CD4-positive, CD25-positive, alpha-beta regulatory T cell (primary cell): ENCODE data around the gene ALCAM. TPM values are rescaled to one million over a fixed set of nuclear protein-coding genes. Genes with fewer than 3 reads are reported as not detected.

Source experiments
- ATAC-seq, 2 donors: fragments of 150-1000 bp; cut with Tn5 transposase; one replicate each; pipeline ENCODE4 v1.10.0; 2021; ENCODE audit warnings: low read depth in 2 of 2, moderate number of reproducible peaks in 2 of 2, moderate library complexity in 1 of 2
- DNase-seq, 3 donors: peaks; one replicate each; pipeline versions ENCODE4 v3.0.0 to v3.0.0-alpha.2; 2012 to 2022; ENCODE audit warnings: mixed read lengths in 1 of 3
- H3K27ac ChIP-seq: one replicate; pipeline ENCODE4 v1.7.0; 2013; ENCODE audit warnings: mild to moderate bottlenecking, low read length; ENCODE audit not compliant: insufficient read depth, poor library complexity, severe bottlenecking
- H3K27me3 ChIP-seq: one replicate; pipeline ENCODE4 v1.7.0; 2013; ENCODE audit warnings: low read length; ENCODE audit not compliant: control insufficient read depth, insufficient read depth
- H3K36me3 ChIP-seq: one replicate; pipeline ENCODE4 v1.7.0; 2013; ENCODE audit warnings: mild to moderate bottlenecking, low read length, moderate library complexity; ENCODE audit not compliant: control insufficient read depth, insufficient read depth
- H3K4me1 ChIP-seq: 2 replicates; pipeline ENCODE4 v1.7.0; 2013; ENCODE audit warnings: mild to moderate bottlenecking, low read length; ENCODE audit not compliant: insufficient read depth, control insufficient read depth, poor library complexity, severe bottlenecking
- H3K4me3 ChIP-seq: one replicate; pipeline ENCODE4 v1.7.0; 2013; ENCODE audit warnings: low read depth, mild to moderate bottlenecking, low read length, moderate library complexity
- H3K9me3 ChIP-seq, 2 experiments: 1 replicate in 1 of 2; 2 replicates in 1 of 2; pipeline ENCODE4 v1.7.0; 2013; ENCODE audit warnings: low read length in 2 of 2, mild to moderate bottlenecking in 1 of 2, moderate library complexity in 1 of 2; ENCODE audit not compliant: control insufficient read depth in 2 of 2
- H3K27ac Mint-ChIP-seq, 3 donors: one replicate each; pipeline ENCODE4 v1.8.0; 2020 to 2022; ENCODE audit warnings: mild to moderate bottlenecking in 3 of 3, mixed read lengths in 3 of 3, moderate library complexity in 2 of 3
- H3K27me3 Mint-ChIP-seq: one replicate; pipeline ENCODE4 v1.8.0; 2022; ENCODE audit warnings: mild to moderate bottlenecking, mixed read lengths
- H3K36me3 Mint-ChIP-seq: one replicate; pipeline ENCODE4 v1.8.0; 2020; ENCODE audit warnings: mixed read lengths
- H3K4me1 Mint-ChIP-seq, 4 donors: one replicate each; pipeline ENCODE4 v1.8.0; 2020 to 2022; ENCODE audit warnings: mixed read lengths in 4 of 4, mild to moderate bottlenecking in 1 of 4
- H3K4me3 Mint-ChIP-seq, 4 donors: one replicate each; pipeline ENCODE4 v1.8.0; 2020 to 2022; ENCODE audit warnings: mild to moderate bottlenecking in 4 of 4, mixed read lengths in 4 of 4, moderate library complexity in 3 of 4
- H3K9me3 Mint-ChIP-seq, 7 donors: one replicate each; pipeline ENCODE4 v1.8.0; 2020 to 2022; ENCODE audit warnings: mixed read lengths in 7 of 7, mild to moderate bottlenecking in 3 of 7, moderate library complexity in 2 of 7
- polyA plus RNA-seq, 4 donors: library from polyadenylated mRNA; unstranded; fragments of 300-500 nt; fragmentation: Illumina TruSeq; gene quantifications; one replicate each; pipeline ENCODE4 v1.2.3, GENCODE V29; 2021
- total RNA-seq: library from RNA; stranded (reverse); gene quantifications from one replicate; pipeline ENCODE4 v1.2.3, GENCODE V29; 2022

The ALCAM gene
- total and polyA plus RNA-seq, 5 donors from 2014 or later, result 6.1 to 13.2 (median 7.5) TPM

GRCh38 chr3:105515372-105515771 lies 148.7 kb downstream of the ALCAM start:
- Mint-ChIP-seq H3K27ac (no peak overlapping the region), H3K4me1 (peaks cover 0 to 5% (median 4%) of the 10 kb centered on the region in 4 donors), H3K27me3 (no peaks in the 10 kb centered on the region), H3K9me3 (no peaks in the 10 kb centered on the region), H3K36me3 (no peaks in the 10 kb centered on the region), H3K4me3 (no peak overlapping the region)
- ATAC-seq (no peak), DNase-seq (no peak)
- no peaks in the 10 kb centered on the region for H3K4me1 ChIP-seq
- H3K9me3 ChIP-seq, result no peaks in the 10 kb centered on the region
- no peaks in the 10 kb centered on the region for H3K27me3 ChIP-seq
- H3K27ac ChIP-seq, result no peak overlapping the region
- H3K36me3 ChIP-seq, result no peaks in the 10 kb centered on the region
- H3K4me3 ChIP-seq, result no peak overlapping the region

GRCh38 chr3:105516972-105517371 lies 150.3 kb downstream of the ALCAM start:
- no peak for ATAC-seq
- Mint-ChIP-seq H3K4me3 (no peak overlapping the region), H3K4me1 (peaks cover 0 to 5% (median 4%) of the 10 kb centered on the region in 4 donors), H3K9me3 (no peaks in the 10 kb centered on the region), H3K27ac (no peak overlapping the region), H3K36me3 (no peaks in the 10 kb centered on the region), H3K27me3 (no peaks in the 10 kb centered on the region)
- Histone ChIP-seq H3K4me1 (no peaks in the 10 kb centered on the region), H3K27me3 (no peaks in the 10 kb centered on the region), H3K9me3 (no peaks in the 10 kb centered on the region), H3K36me3 (no peaks in the 10 kb centered on the region), H3K4me3 (no peak overlapping the region), H3K27ac (no peak overlapping the region)
- DNase-seq, result no peak

DNA sequence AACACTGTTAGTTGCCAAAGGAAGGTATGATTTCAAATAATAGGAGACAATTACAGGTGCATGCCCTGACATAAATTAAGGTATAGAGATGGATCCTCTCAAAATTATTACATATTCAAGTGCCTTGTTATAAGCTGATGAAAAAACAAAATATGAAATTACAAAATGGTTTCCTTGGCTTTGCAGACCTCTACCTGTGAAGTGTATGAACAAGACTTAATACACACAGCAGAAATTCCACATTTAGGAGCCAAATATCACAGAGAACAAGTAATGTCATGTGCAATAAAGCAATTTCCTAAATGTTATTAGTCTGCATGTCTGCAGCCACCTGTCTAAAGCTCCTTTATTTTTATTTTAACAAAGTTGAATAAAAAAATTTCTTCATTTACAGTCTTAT lies 151.5 kb downstream of the ALCAM start:
- Mint-ChIP-seq H3K27me3 (no peaks in the 10 kb centered on the region), H3K27ac (no peak overlapping the region), H3K4me1 (peaks cover 0 to 5% (median 4%) of the 10 kb centered on the region in 4 donors), H3K9me3 (no peaks in the 10 kb centered on the region), H3K36me3 (no peaks in the 10 kb centered on the region), H3K4me3 (no peak overlapping the region)
- ATAC-seq, result no peak
- DNase-seq, result no peak
- H3K4me1 ChIP-seq, result no peaks in the 10 kb centered on the region
- H3K9me3 ChIP-seq, result no peaks in the 10 kb centered on the region
- H3K27ac ChIP-seq, result no peak overlapping the region
- H3K4me3 ChIP-seq, result no peak overlapping the region
- H3K27me3 ChIP-seq, result no peaks in the 10 kb centered on the region
- no peaks in the 10 kb centered on the region for H3K36me3 ChIP-seq

- Mint-ChIP-seq H3K36me3 (no peaks in the 10 kb centered on the region), H3K4me3 (no peak overlapping the region), H3K27ac (peak overlapping the region in 1 of 3 donors; percentile 39), H3K27me3 (no peaks in the 10 kb centered on the region), H3K4me1 (peaks cover 0 to 5% (median 4%) of the 10 kb centered on the region in 4 donors), H3K9me3 (no peaks in the 10 kb centered on the region)
- Histone ChIP-seq H3K27me3 (no peaks in the 10 kb centered on the region), H3K4me1 (no peaks in the 10 kb centered on the region), H3K9me3 (no peaks in the 10 kb centered on the region), H3K36me3 (no peaks in the 10 kb centered on the region), H3K4me3 (no peak overlapping the region), H3K27ac (no peak overlapping the region)
- DNase-seq, result peak in 2 of 3 donors; percentile 52 to 78
- ATAC-seq, result peak; percentile 48 to 73
Observed at GRCh38 chr3:105518806-105519418, 152.2 kb downstream of the ALCAM start.

GRCh38 chr3:105521770-105522169 lies 155.1 kb downstream of the ALCAM start:
- Histone ChIP-seq H3K9me3 (no peaks in the 10 kb centered on the region), H3K36me3 (no peaks in the 10 kb centered on the region), H3K4me1 (no peaks in the 10 kb centered on the region), H3K27ac (no peak overlapping the region), H3K4me3 (no peak overlapping the region), H3K27me3 (no peaks in the 10 kb centered on the region)
- ATAC-seq (no peak), DNase-seq (no peak)
- Mint-ChIP-seq H3K27ac (no peak overlapping the region), H3K9me3 (no peaks in the 10 kb centered on the region), H3K36me3 (no peaks in the 10 kb centered on the region), H3K27me3 (peaks cover 4% of the 10 kb centered on the region), H3K4me3 (no peak overlapping the region), H3K4me1 (peaks cover 0 to 16% (median 7%) of the 10 kb centered on the region in 4 donors)

DNA sequence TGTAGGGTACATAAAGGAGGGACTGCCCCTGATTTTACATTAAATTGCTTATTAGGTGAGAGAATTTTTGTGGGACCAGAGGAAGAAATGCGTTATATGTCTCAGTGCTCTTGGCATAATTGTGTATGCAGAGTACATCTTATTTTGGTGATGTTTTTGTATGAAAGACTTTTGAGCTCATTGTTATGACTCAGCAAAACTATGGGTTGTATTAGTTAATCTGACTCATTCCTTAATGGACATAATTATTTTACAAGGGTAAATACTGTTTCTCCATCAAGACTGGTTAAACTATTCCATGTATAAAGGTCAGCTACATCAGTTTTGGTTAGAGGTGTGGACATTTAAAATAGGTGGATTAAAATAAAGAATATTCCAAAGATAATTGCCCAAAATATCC lies 156.8 kb downstream of the ALCAM start:
- no peaks in the 10 kb centered on the region for H3K4me1 ChIP-seq
- H3K27me3 ChIP-seq, result no peaks in the 10 kb centered on the region
- Mint-ChIP-seq H3K27ac (no peak overlapping the region), H3K9me3 (no peaks in the 10 kb centered on the region), H3K36me3 (no peaks in the 10 kb centered on the region), H3K27me3 (peaks cover 4% of the 10 kb centered on the region), H3K4me1 (peaks cover 7 to 26% (median 16%) of the 10 kb centered on the region in 4 donors), H3K4me3 (no peak overlapping the region)
- no peak overlapping the region for H3K27ac ChIP-seq
- no peak for DNase-seq
- no peak overlapping the region for H3K4me3 ChIP-seq
- no peaks in the 10 kb centered on the region for H3K9me3 ChIP-seq
- H3K36me3 ChIP-seq, result no peaks in the 10 kb centered on the region
- ATAC-seq, result no peak

- Mint-ChIP-seq H3K27me3 (peaks cover 4% of the 10 kb centered on the region), H3K27ac (peak overlapping the region in 1 of 3 donors; percentile 76)
- H3K27me3 ChIP-seq, result no peaks in the 10 kb centered on the region
Observed at GRCh38 chr3:105525531-105525930, 158.8 kb downstream of the ALCAM start.

More at GRCh38 chr3:105525531-105525930, 158.8 kb downstream of the ALCAM start:
- Histone ChIP-seq H3K27ac (no peak overlapping the region), H3K4me1 (no peaks in the 10 kb centered on the region), H3K9me3 (no peaks in the 10 kb centered on the region), H3K36me3 (no peaks in the 10 kb centered on the region), H3K4me3 (no peak overlapping the region)
- peaks cover 7 to 20% (median 14%) of the 10 kb centered on the region in 4 donors for H3K4me1 Mint-ChIP-seq
- no peak for DNase-seq
- no peaks in the 10 kb centered on the region for H3K9me3 Mint-ChIP-seq
- H3K4me3 Mint-ChIP-seq, result no peak overlapping the region
- no peaks in the 10 kb centered on the region for H3K36me3 Mint-ChIP-seq
- no peak for ATAC-seq
